Activated naive CD4-positive, alpha-beta T cell (primary cell): Measurements from ENCODE around the gene MFNG.
A peak's percentile ranks its signal among the peaks of the same experiment; 100 is the strongest.
"Not testable (repeated sequence)": the region's sequence is repeated elsewhere in the genome, so short reads cannot be mapped to it uniquely, and the experiment has no call there.

ENCODE experiments used
- DNase-seq, 4 experiments: peaks; one replicate each; lab custom pipeline; 2025; lab: John Stamatoyannopoulos, UW

Gene MFNG, protein sequence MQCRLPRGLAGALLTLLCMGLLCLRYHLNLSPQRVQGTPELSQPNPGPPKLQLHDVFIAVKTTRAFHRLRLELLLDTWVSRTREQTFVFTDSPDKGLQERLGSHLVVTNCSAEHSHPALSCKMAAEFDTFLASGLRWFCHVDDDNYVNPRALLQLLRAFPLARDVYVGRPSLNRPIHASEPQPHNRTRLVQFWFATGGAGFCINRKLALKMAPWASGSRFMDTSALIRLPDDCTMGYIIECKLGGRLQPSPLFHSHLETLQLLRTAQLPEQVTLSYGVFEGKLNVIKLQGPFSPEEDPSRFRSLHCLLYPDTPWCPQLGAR

DNA sequence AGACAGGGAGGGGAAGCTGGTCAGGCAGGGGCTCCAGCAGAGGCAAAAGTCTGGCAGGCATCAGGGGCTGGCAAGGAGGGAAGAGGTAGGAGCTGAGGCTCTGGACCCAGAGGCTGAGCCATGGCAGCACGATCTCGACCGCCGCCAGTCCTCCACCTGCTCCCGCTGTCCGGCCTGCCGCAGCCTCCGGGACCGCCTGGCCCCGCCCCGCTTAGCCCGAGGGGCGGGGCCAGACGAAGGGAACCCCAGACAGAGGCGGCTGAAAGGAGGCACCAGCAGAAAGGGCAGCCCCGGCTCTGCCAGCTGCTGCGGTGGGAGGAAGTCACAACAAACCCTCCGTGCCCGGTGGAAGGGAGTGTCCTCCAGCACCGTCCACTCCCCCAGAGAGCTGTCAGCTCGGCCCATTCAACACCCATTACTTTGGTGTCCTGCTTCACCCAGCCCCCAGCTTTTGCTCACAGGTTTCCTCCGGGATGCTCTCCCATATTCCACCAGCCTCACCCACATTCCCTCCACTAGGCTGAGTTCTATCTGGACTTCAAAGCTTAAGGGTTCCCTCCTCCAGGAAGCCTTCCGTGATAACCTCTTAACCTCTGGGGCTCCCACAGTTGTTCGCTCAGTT lies at the start of gene MFNG:
MFNG (minus strand) TSS at position 161 of the 622 bp plus-strand sequence. CDS start 207 bp downstream, outside the sequence.
- DNase-seq = peak in 3 of 4 experiments; percentile 20 to 60 (median 57)

GRCh38 chr22:37535159-37535558 lies 49.0 kb upstream of the MFNG start:
- DNase-seq = no peak

GRCh38 chr22:37534445-37534844 lies 48.3 kb upstream of the MFNG start:
- no peak for DNase-seq

- no peak for DNase-seq
Observed at GRCh38 chr22:37533995-37534394, 47.8 kb upstream of the MFNG start.

DNA sequence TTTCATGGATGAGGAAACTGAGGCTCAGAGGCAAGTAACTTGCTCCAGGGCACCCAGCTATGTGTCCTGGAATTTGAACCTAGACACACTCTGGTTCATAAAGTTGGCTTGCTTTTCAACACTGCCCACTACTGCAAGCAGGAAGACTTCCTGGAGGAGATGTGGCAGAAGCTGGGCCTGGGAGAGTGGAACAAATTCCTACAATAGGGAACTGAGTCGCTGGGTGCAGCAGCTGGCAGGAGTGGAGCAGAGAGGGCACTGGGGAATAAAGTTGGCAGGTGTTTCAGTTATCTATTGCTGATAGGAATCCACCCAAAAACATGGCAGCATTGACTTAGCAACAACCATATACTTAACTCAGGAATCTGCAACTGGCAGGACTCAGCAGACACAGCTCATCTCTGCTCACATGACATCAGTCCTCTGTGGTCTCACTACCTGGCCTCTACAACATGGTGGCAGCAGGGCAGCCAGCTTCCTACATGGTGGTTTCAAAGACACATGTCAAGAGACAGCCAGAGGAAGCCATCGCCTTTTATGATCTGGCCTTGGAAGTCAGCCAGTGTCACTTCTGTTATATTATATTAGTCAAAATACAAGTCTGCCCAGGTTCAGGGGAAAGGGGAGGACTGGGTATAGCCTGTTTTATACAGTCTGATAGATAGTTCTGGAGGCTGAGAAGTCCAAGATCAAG lies 43.6 kb upstream of the MFNG start:
- DNase-seq = no peak

GRCh38 chr22:37527952-37528351 lies 41.8 kb upstream of the MFNG start:
- DNase-seq = not testable (repeated sequence)

GRCh38 chr22:37527081-37527752 lies 41.0 kb upstream of the MFNG start:
- not testable (repeated sequence) for DNase-seq

- DNase-seq = no peak
Observed at GRCh38 chr22:37526376-37526775, 40.2 kb upstream of the MFNG start.

GRCh38 chr22:37525746-37526350 lies 39.7 kb upstream of the MFNG start:
- DNase-seq = no peak

DNA sequence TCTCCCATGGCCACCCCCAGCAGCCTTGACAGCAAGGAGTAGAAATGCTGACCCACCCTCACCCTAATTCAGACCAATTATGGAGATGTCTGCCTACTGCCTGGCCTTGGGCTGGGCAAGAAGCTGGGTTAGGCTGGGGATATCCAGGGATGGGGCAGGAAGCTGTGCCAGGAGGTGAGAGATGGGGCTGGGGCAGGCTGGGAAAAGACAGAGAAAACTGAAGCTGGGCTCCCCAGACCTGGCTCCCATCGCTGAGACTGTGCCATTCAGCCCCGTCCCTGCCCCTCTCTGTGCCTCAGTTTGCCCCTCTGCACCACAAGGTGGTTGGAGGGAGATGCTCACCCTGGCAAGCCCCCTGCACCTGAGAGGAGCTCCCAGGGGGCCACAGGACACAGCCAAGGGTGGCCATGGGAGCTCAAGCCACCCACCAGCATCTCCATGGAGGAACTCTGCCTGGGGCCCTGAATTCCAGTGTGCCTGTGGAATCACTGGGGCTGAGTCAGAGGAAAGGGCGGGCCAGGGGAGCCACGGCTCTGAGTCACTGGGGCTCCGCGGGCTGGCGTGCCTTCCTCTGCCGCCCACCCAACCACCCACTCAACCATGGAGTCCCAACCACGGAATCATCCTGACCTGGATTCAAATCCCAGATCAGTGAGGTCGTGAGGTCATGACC lies 39.0 kb upstream of the MFNG start:
- DNase-seq = no peak

- DNase-seq = no peak
Observed at GRCh38 chr22:37522482-37522881, 36.3 kb upstream of the MFNG start.

- no peak for DNase-seq
Observed at GRCh38 chr22:37521236-37521739, 35.1 kb upstream of the MFNG start.

GRCh38 chr22:37520776-37521191 lies 34.6 kb upstream of the MFNG start:
- DNase-seq = no peak

DNA sequence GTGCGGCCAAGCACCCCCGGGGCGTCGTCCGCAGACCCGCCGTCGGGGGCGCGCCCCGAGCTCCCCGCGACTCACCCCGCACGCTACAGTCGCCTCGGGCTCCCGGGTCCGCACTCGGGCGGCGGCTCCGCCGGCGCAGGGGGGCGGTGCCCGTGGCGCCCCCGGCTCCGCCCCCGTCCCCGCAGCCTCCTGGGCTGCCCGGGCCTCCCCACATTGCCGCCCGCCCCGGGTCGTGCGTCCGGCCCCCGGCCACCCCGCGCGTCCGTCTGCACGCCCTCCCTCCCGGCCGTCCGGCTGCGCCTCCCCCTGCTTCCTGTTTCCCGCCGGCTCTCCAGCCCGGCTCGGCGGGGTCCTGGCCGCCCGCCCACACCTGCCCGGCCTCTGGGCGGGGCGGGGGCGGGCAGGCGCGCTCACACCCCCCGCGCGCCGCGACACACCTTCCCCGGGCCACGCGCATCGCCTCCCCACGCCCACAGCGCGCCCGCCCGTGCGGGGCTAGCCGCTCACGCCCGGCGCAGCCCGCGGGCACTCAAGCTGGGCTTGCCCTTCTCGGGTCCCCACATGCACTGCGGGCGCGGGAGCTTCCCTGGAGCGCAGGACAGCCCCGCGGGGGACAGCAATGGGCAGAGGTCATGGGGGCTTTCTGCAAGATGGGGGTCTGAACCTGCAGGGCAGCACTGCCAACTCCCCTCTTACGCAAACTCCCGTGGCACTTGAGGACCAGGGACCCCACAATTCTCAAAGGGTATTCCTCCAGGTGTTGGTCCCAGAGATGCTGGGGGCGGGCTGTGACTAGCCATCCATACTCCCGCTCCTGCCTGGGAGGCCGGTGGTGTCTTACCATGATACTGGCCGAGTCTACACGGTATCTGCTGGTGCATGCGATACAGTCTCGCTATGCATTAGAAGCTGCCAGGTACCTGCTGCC lies 33.3 kb upstream of the MFNG start, which contains the start of gene CARD10:
CARD10 (minus strand) TSS at position 148 of the 928 bp plus-strand sequence. CDS start 215 bp downstream, outside the sequence.
- no peak for DNase-seq

DNA sequence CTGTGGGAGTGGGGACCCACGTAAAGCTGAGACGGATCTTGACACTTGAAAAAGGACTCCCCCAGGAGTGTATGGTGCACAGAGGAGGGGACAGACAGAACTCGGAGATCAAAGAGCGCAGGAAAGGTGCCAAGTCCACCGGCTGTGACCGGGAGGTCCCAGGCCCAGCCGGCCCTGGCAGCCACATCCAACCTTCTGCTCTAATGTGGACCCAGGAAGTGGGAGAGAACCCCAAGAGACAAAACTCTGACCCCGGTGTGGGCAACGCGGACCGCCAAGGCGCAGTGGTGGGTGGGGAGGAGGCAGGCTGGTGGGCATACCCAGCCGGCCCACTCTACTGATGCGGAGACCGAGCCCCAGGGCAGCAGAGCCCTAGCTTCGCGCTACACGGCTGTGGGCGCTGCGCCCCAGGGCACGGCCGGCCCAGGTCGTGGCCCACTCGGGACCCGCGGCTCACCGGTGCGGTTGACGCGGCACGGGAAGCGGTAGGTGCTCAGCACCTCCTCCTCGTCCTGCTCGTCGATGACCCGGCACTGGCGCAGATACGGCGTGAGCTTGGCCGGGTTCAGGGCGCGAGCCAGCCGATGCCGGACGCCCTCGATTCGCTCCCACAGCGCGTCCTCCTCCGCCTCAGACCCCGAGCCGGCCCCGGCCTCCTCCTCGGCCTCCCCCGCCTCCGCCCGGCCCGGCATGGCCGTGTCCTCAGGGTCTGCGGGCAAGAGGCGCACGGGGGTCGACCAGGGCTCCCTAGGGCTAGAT lies 32.5 kb upstream of the MFNG start:
- DNase-seq = no peak

DNA sequence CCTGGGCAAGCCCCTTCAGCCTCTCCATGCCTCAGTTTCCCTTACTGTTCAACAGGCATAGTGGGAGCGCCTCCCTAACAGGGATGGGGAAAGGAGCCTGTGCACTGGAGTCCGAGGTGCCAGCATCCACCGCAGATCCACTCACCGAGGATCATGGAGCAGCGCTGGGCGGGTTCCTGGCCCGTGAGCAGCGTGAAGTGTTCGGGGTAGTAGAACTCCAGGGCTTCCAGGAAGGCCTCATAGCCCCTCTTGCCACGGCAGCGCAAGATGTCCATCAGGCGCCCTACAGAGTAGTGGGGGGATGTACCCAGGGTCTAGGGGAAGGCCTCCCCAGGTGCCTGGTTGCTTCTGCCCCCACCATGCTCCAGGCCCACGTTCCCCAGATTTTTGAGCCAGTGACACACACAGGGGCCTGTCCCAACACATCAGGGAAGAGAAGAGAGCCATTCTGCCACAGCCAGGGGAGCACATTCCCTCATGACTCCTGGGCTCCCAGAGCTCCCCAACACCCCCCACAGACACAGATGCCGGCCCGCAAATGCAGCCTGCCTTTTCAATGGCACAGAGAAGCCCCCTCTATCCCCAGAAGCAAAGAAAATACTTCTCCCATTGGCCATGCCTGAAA lies 31.8 kb upstream of the MFNG start:
- DNase-seq = no peak

DNA sequence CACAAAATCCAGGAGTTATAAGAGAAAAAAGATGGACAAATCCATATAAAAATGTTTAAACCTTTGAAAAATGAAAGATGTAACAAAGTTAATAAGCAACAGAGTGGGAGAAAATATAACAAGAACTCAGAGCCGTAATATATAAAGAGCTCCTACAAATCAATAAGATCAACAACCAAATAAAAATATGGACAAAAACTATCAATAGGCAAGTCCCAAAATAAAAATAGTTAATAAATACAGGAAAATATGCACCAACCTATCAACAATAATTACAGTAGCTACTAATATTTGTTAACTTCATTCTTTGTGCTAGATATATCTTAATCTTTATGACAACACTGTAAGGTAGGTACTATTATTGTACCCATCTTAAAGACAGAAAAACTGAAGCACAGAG lies 30.3 kb upstream of the MFNG start:
- no peak for DNase-seq

- DNase-seq = no peak
Observed at GRCh38 chr22:37515901-37516300, 29.7 kb upstream of the MFNG start.
